ENCODE measurements around the gene CORO6. TPM values are rescaled to one million over a fixed set of nuclear protein-coding genes. Genes with fewer than 3 reads are reported as not detected.

The CORO6 gene
- total and polyA plus RNA-seq, 2 of the 13 experiments (the other 11 are each of a cell fraction or from before 2014, with no cell fraction given) = 0.42 to 0.82 TPM

DNA sequence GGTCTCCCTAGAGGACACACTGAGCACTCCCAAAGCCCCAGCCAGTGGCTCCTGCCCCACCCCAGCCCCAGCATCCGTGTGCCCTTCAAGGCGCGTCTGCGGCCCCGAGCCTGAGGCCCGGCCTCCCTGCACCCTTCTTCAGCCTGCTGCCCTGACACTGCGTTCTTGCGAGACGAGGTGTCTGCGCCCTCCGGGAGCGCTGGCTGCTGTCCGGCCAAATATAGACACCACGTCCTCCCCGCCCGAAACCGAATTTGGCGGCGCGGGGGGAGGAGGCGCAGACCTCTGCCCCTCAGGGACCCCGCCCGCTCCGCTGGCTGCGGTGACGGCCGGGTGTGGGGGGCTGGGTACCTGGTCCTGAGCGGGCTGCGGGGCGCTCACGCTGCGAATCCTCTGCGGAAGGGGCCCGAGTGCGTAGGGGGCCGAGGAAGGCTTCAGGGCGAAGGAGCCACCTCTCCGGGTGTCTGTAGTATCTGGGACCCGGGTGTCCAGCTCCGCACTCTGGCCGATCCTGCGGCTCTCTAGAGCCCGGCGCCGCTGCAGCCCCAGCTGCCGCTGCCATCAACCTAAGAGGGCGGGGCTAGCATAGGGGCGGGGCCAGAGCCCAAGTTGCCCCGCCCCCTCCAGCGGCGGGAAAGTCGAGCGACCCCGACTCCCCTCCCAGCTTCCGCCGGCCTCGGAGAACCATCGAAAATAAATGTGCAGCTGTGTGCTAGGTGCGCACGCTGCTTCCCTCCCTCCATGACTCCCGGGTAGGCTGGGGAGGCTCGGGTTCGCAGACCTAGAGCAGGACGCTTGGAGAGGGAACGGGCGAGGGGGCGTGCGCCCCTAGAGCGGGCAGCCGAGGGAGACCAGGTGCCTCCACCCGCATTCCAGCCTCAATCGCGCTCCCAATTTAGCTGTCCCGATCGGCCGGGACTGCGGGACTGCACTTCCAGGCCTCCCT, at the start of gene CORO6 (continued):
- TF ChIP-seq SKIL (CRISPR knock-in tag; IDR thresholded peaks at IDR 0.05; ENCODE audit: borderline replicate concordance) (no peak), MAFK (conservative IDR thresholded peaks at IDR 0.05 in 1 of 2, IDR thresholded peaks at IDR 0.05 in 1 of 2; ENCODE audit: low read length in 2 of 2) (no peak), ETV5 (CRISPR knock-in tag; IDR thresholded peaks at IDR 0.05; ENCODE audit: borderline replicate concordance) (peak; percentile 28; the same call in 1 of the 2 replicates), ZKSCAN1 (IDR thresholded peaks at IDR 0.05; ENCODE audit: low read length) (no peak), ZNF251 (CRISPR knock-in tag; IDR thresholded peaks at IDR 0.05) (no peak), LCORL (IDR thresholded peaks at IDR 0.05) (no peak), LCORL (CRISPR knock-in tag; IDR thresholded peaks at IDR 0.05) (no peak), ZNF274 (CRISPR knock-in tag; IDR thresholded peaks at IDR 0.05) (no peak), ZNF773 (CRISPR knock-in tag; IDR thresholded peaks at IDR 0.05; ENCODE audit: borderline replicate concordance) (no peak), RAD21 (CRISPR knock-in tag; IDR thresholded peaks at IDR 0.05) (0 out of 2 replicates have a peak, but pooled peaks have one; percentile 12), ZNF569 (CRISPR knock-in tag; IDR thresholded peaks at IDR 0.05; ENCODE audit: borderline replicate concordance) (no peak), PRDM10 (CRISPR knock-in tag; IDR thresholded peaks at IDR 0.05; ENCODE audit: low read depth) (no peak), ONECUT2 (CRISPR knock-in tag; IDR thresholded peaks at IDR 0.05) (0 out of 2 replicates have a peak, but pooled peaks have one; percentile 16), THAP8 (CRISPR knock-in tag; IDR thresholded peaks at IDR 0.05; ENCODE audit: borderline replicate concordance) (no peak), NONO (IDR thresholded peaks at IDR 0.05) (no peak), NONO (CRISPR knock-in tag; conservative IDR thresholded peaks at IDR 0.05) (peak; percentile 54), ETV6 (CRISPR knock-in tag; conservative IDR thresholded peaks at IDR 0.05) (no peak), SIN3A (IDR thresholded peaks at IDR 0.05; ENCODE audit: borderline replicate concordance, low read depth, low read length) (peak; percentile 55; the same call in 1 of the 2 replicates)
- TF ChIP-seq, protein P1, sequence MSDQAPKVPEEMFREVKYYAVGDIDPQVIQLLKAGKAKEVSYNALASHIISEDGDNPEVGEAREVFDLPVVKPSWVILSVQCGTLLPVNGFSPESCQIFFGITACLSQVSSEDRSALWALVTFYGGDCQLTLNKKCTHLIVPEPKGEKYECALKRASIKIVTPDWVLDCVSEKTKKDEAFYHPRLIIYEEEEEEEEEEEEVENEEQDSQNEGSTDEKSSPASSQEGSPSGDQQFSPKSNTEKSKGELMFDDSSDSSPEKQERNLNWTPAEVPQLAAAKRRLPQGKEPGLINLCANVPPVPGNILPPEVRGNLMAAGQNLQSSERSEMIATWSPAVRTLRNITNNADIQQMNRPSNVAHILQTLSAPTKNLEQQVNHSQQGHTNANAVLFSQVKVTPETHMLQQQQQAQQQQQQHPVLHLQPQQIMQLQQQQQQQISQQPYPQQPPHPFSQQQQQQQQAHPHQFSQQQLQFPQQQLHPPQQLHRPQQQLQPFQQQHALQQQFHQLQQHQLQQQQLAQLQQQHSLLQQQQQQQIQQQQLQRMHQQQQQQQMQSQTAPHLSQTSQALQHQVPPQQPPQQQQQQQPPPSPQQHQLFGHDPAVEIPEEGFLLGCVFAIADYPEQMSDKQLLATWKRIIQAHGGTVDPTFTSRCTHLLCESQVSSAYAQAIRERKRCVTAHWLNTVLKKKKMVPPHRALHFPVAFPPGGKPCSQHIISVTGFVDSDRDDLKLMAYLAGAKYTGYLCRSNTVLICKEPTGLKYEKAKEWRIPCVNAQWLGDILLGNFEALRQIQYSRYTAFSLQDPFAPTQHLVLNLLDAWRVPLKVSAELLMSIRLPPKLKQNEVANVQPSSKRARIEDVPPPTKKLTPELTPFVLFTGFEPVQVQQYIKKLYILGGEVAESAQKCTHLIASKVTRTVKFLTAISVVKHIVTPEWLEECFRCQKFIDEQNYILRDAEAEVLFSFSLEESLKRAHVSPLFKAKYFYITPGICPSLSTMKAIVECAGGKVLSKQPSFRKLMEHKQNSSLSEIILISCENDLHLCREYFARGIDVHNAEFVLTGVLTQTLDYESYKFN (CRISPR knock-in tag; conservative IDR thresholded peaks at IDR 0.05) = no peak
